Amniotic epithelial cell (primary cell): ENCODE data around the gene SPO11.

Experiments
- DNase-seq: peaks from one replicate; pipeline ENCODE4 v3.0.0-alpha.2; 2010; ENCODE audit warnings: low read depth

SPO11 gene

DNA sequence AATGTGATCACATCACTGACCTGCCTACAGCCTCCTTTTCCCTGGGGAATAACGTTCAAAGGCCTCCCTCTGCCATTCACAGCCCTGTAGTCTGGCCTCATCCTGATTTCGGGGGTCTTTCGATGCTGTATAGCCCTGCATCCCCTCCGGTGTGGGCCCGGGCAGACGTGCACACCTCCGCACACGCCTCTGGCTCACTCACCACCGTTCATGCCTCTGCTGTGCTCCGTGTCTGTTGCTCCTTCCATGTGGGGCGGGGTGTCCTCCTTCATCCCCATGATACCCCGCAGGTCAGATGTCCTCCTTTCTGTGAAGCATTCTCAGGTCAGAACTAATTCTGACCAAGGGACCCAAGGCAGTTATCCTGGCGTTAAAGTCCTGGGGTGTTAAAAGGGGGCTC lies 47.7 kb downstream of the SPO11 start:
- DNase-seq = no peak

DNA sequence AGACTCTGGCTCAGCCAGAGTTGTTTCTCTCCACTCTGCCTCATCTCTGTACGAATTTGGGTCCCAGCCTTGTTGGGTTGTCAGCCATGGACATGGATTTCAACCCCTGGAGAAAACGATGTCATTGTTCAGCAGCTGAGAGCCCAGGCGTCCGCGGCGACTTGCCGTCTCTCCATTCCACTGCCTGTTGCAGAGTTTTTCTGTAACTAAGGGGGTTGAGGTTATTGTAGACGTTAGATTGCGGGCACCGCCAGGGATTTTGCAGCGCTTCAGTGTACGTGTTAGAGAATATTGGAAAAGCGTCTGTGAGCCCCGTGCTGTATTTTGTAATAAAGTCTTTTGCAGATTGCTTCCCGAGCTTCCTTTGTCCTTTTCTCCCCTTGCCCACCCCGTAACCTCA lies 48.5 kb downstream of the SPO11 start:
- no peak for DNase-seq

DNA sequence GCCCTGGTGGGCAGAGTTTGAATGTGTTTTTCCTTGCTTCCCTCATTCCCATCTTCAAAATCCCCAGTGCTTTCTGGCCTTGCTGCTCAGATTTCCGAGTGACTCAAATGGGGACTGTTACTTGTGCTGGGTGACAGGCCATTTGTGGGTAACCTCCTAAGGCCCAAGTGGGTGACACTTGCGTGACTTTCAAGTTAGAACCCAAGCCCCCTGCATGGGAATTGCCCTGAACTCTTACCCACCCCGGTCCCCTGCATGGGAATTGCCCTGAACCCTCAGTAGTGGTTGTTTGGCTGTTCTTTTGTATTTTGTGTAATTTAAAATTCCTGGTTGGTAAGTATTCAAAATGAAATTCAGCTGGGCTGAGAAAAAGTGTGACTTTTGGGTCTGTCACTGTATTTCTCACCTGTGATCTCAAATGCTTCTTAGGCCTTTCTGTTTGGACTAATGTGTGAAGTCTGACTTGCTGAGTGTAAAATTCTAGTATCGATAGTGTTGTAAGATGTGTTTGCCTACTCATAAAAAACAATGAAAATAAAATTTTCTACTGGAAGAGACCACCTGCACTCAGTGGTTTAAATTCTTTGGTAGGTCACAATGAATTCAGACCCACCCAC lies 49.2 kb downstream of the SPO11 start:
- DNase-seq = no peak

DNA sequence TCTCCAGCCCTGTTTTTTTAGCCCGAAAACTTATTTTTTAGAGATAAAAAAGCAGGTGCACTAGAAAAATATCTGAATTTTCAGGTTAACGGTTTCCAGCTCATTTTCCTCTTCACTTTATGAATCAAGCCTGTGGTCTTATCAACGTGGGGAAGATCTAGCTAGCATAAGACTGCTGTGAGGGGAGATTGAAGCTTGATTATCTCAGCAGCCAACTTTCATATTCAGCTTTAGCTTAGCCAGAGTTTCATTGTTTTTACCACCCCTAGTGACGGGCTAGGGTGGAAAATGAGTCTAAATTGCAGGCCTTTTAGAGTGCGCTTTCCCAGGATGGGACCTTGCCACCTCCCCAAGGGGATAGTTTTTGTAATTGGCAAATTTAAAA lies 49.7 kb downstream of the SPO11 start:
- DNase-seq = no peak

DNA sequence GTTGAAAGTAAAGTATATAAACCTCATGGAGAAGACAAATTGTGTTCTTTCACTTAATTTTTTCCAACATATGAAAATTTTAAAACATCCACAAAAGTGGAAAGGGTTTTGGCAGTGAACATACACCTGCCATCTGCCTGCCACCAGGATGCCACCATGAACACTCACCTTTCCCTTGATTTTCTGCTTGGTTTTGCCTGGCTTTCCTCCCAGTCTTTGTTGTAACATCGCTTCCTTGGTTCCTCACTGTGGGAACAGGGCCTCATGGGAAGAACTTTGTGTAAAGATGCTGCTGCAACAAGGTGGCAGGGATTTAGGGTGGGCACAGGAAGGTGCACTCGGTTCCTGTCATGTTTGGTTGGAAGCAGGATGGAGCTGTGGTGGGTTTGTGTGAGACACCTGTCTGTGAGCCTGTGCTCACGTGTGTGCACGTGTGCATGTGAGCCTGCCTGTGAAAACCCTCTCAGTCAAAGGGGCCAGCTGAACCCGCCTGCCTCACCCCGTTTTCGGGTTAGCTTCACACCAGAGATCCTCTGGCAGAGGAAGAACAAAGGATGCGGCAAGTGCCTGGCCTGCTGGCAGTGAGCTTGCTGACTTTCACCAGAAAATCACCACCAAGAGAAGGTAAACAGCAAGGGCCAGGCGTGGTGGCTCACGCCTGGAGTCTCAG lies 50.6 kb downstream of the SPO11 start:
- DNase-seq = no peak

DNA sequence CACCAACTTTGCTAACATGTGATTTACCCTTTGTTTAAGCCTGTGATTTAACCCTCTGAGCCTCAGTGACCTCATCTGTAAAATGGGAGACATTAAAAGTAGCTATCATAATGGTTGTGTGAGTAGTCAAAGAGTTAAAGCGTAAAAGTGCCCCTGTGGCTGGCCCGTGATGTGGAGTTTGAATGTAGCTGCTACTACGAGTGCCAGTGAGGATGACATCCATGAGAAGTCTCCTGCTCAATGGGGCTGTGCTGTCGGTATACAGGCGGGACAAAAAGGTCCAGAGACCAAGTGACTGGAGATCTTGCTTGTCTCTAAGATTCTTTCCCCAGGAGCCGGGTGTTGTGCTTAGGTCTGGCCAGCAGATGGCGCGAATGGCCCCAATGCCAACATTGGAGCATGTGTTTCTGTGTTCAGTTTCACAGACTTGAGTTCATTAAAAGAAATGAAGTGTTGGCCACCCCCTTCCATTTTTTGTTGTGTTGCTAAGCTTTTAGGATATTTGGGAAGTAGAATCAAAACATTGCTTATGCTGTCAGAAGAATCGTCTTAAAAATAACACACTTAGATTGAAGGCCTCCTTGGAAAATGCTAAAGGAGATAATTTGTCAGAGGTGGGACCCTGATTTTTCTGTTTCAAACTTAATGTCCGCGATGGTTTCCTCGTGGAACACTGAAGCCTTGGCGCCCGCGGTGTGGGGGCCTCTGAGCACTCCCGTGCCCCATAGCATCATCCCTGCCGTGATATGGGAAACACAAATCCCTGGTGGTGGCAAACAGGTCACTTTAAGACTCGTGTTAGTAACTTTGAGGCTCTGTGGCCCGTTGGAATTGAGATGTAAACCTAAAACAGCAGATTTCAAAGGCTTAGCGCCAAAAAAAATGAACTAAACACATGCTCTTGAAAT lies 52.2 kb downstream of the SPO11 start:
- peak; percentile 54 for DNase-seq

DNA sequence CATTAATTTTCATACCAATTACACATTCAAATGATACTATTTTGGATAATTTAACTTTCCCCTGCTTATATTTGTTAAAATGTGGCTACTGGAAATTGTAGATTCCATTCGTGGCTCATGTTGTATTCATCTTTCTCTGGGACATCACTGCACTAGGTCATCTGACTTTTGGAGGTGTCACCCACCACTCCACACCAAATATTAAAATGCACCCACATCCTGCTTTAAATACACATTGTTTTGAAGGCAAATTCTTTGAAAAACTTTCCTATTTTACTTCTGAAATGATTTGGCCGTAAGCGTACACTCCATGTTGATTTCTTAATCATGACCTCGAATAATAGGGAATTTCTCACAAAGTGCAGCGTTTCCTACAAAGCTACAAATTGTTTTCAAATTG lies 52.9 kb downstream of the SPO11 start:
- DNase-seq = no peak

DNA sequence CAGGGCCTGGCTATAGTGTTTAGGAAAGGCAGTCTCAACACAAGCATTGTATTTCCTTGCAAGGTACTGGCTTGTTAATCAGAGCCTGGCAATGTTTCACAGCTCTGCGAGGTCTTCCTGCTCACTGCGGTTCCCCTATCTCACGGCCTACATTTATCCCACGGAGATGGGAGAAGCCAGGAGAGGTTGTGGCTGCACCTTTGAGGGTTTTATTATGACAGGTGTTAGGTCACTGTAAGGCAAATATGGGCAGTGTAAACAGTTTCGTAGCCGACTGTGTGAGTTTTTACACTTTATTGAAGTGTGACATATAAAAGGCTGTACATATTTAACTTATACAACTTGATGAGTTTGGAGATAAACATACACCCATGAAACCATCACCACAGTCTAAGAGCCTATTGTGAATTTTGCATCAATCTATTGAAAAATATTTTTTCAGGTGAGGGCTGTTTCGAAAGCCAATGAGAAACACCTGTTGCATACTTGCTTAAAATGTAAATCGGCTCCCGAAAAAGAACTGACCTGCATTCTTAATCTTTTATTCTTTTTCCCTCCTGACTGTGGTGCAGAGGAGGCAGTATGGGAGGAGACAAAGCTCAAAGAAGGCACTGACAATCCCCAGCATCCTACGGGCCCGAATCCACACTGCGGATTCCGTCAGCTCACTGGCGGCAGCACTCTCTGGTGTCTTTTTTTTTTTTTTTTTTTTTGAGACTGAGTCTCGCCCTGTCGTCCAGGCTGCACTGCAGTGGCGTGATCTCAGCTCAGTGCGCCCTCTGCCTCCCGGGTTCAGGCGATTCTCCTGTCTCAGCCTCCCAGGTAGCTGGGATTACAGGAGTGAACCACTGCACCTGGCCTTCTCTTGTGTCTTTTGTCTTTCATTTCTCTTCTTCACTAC lies 54.1 kb downstream of the SPO11 start:
- no peak for DNase-seq

DNA sequence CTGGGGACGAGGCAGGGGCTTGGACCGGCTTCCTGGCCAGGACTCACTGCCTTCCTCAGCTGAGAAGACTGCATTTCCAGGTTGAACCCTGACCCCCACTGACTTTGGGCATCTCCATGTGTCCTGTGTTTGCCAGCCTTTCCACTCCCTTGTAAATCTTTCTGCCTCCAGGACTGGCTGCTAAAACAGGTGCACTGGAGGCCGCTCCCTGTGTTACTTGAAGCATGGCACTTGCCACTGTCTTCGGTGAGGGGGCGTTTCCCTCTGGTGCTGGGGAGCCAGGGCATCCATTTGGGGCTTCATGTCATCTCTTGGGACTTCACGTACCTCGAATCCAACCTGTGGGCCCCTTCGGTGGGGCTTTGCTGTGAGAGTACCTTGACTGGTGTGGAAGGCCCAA lies 54.9 kb downstream of the SPO11 start:
- DNase-seq = no peak

DNA sequence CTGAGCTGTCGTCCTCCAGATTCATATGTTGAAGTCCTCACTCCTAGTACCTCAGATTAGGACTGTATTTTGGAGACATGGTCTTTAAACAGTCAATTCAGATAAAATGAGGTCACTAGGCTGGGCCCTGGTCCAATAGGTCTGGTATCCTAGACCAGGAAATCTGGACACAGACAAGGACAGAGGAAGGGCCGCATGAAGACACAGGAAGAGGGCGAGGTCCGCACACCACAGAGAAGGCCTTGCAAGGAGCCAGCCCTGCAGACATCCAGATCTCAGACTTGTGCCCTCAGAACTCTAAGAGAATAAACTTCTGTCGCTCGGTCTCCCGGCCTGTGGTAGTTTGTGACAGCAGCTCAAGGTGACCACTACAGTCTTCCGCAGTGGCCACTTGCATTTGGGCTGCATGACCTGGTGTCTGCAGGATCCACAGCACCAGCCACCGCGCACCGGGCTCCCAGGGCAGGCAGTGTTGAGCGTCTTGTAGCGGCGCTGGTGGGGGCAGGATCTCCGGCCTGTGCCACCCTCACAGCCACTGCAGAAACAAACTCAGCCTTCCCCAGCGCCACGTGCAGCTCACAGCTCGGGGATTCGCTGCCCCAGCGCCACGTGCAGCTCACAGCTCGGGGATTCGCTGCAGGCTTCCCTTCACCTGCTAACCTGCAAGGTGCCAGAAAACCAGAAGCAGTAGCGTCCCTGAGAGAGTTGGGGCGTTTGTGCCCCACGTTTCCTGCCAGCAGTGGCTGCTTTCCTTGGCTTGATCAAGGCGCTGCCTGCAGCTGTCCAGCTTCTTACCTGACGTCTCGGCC lies 55.6 kb downstream of the SPO11 start:
- no peak for DNase-seq

DNA sequence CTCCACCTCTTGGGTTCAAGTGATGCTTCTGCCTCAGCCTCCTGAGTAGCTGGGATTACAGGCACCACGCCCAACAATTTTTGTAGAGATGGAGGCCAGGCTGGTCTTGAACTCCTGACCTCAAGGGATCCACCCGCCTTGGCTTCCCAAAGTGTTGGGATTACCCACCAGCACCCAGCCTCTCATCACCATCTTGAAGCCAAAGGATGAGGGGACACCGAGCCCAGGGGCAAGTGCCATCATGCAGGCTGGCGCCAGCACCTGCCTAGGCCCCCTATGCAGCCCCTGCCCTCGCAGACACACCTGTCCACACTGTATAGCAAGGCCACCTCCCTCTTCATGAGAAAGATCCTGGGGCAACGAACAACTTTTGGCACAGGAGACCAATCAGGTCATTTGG lies 56.3 kb downstream of the SPO11 start:
- DNase-seq = no peak

DNA sequence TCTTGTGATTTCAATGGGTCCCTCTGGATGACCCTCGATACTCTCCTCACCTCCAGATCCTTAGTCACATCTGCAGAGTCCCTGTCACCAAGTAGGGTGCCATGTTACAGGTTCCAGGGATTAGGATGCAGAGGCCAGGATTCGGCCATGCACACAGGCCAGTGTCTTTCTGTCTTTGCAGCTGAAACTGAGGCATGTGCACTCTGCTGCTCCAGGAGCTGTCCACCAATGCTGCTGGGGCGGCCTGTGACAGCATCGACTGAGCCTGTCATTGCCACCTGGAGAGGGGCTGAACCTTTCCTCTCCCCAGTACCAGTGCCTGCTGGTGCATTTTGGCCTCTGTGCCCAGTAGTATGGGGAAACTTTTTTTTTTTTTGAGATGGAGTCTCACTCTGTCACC lies 57.2 kb downstream of the SPO11 start:
- DNase-seq = no peak

DNA sequence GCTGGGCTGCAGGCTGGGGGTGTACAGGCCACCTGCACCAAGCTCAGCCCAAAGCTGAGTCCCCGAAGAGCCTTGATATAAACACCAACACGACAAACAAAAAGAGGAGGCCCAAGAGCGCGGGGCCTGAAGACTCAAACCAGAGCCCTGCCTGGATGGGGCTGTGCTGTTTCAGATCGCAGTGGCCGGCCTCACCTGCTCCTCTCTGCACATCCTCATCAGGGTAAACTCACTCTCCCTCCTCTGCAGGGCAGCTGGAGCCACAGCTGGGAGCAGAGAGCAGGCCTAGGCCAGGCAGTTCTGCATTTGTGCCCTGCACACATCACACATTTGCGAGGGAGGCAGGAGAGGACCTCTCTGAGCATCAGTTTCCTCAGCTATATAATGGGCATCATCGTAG lies 57.9 kb downstream of the SPO11 start:
- no peak for DNase-seq

DNA sequence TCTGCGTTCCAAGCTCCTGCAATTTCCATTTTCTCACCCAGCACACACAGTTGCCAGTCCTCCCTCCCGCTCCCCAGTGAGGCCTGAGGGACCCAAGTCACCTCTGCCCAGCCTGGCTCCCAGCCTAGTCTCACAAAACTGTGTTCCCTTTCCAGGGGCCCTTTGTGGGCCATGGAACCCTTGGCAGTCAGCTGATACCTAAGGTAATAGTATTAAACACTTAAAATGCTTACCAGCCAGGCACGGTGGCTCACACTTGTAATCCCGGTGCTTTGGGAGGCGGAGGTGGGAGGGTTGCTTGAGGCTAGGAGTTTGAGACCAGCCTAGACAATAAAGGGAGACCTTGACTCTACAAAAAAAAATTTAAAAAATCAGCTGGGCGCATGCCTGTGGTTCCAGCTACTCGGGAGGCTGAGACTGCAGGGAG lies 58.4 kb downstream of the SPO11 start:
- DNase-seq = no peak

DNA sequence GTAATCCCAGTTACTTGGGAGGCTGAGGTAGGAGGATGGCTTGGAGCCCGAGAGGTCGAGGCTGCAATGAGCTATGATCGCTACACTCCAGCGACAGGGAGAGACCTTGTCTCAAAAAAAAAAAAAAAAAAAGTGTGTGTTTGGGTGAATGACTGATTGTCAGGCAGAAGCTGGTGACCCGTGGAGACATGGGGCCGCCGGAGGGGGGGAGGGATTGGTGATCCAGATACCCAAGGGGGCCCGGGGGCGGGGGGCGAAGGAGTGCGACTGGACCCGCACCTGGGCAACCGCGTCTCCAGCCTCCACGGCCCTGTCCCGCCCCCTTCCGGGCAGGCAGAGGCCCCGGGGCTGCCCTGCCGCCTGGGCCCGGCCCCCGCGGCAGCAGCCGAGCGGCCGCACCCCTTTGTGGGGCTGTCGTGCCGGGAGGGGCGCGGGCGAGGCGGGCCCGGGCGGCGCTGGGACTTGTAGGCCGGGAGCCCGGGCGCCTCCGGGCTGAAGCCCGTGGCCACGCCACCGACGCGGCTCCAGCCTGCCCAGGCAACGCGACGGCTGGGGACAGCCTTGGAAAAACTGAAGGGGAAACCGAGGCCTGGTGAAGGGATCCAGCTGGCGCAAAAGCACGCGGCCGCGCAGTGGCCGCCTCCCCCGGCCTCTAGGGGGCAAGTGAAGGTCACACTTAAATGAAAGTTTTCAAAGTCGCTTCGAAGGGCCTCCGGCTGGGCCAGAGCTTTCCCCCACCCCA lies 59.5 kb downstream of the SPO11 start:
- peak; percentile 54 for DNase-seq

DNA sequence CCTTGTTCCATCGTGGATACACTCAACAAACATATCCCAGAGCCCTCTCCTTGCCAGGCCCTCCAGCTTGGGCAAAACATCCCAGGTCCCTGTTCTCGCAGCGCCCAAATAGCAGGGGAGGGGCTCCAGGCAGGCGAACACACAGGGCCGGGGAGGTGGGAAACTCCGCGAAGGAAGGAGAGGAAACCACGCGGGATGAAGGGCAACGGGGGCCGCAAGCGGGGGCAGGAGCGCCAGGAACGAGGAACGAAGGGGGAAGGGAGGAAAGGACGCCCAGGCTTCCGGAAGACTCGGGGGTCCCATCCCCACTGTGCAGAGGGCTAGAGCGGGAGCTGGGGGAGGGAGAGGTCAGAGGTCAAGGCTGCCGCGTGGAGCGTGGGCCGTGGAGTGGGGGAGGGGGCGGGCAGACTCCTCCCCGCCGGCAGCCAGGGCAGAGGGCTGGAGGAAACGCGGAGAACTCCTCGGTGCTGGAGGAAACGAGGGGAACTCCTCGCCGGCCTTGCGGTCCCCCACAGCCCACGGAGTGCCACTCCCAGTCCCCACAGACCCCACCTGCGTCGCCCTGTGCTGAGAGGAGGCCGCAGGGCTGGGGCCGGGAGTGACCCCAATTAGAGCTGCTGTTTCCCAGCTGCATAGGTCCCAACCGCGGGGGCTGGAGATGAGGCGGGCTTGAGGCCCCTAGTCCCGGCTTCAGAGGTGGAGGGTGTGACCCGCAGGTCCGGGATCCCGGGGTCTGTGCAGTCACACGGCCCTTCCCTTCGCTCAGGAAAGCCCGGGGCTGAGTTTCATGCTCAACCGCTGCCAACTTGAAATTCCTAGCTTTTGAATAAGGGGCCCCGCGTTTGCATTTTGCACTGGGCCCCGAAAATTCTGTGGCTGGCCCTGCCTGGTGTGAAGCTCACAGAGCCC lies 60.3 kb downstream of the SPO11 start:
- DNase-seq = no peak

DNA sequence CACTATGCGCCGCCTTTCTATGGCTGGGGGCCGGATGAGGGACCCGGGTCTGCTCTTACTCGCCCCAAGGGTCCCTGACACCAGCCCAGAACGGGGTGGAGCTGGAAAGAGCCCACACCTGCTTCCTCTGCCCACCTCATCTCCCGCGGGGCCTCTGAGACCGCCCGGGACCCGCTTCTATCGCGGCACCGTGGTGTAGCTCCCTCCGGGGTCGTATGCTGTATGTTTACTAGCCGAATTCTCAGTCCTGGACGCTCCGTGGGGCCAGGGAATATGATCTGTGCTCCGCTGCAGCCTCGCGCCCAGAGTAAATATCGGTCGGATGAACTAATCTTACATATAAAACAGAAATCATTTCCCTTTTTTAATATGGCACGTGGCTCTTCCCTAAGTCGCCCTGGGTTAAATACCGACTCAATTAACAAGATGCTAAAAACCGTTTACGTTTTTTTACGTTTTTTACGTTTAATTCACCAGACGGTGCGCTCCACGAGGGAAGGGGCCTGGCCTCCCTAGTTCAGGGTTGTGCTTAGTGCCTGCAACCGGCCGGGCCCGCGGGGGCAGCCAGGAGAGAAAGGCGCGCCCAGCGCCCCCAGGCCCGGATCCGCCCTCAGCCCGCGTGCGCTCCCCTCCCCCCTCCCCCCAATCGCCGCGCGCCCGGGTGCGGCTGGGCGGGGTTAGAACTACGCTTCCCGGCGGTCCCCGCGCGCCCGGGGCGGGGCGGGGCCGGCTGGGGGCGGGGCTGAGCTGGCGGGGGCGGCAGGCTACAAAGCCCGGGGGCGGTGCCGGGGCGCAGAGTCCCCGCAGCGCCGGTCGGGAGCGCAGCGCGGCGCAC lies 61.2 kb downstream of the SPO11 start, which contains the start of gene RBM38:
Gene RBM38 (plus strand): TSS at position 793 of the 835 bp plus-strand sequence. CDS start 186 bp downstream, outside the sequence.
- peak; percentile 34 for DNase-seq
